Measurements from ENCODE around the gene LTBP3.

DNA sequence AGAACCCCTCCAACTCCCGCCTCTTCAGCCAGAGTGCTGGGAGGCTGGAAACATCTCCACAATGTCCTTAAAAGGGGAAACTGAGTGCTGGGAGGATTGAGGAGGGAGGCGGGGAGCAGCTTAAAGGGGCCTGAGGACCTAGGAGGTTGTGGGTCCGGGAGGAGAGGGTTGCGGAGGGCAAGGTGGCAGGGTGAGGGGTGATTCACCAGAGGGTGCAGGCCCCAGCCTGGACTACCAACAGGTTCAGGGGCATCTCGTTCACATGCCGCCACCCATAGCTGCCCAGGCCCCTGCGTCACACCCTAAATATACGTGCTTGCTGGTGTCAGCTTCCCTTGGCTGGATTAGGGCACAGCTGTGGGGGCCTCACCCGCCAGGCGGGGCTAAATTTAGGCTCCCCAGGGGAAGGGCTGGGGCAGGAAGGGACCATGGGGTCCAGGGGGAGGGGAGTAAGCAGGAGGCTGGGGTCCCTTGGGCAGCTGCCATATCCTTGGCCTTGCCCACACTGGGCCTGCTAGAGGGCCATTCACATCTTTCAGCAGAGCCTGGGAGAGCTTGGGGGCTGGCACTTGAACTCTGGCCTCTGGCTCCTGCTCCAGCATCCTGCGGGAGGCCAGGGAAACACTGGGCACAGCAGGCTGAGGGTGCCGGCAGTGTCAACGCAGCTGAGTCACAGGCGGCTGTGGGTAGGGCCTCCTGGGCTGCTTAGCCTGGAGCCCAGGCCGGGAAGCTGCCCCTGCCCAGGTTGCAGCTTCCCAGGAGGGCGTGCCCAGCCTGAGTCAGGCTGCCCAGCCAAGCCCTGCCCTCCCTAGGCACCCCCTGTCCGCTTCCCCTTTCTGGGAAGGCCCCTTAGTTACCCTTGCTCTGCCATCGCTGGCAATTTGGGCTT, 19.0 kb upstream of the LTBP3 start:
- TF ChIP-seq ZNF274 (IDR thresholded peaks at IDR 0.05; ENCODE audit: low read depth, low read length), result no peak
- no peak for TF ChIP-seq YY1 (IDR thresholded peaks at IDR 0.05; ENCODE audit: insufficient read depth, insufficient read length)
- TF ChIP-seq SUZ12 (IDR thresholded peaks at IDR 0.05; ENCODE audit: extremely low read depth, insufficient read depth, insufficient read length), result no peak

Data from NT2/D1 (cell line).